ENCODE data around the gene ST6GALNAC6.

ST6GALNAC6 gene

GRCh38 chr9:127856729-127857116 is 42.7 kb downstream of the ST6GALNAC6 start:
- CTCF ChIA-PET, result no interaction called here
- POLR2A ChIA-PET (ENCODE audit: low non-redundant PET), result interaction anchor here (0.6 kb wide), 1 partner anchor 61 kb away, joined by 12 read pairs; no protein-coding TSS in a partner anchor
- H3K27ac ChIP-seq, result peak overlapping the region; percentile 71
- no peak for DNase-seq (ENCODE audit: low spot score)
- no peak for TF ChIP-seq CTCF (conservative IDR thresholded peaks at IDR 0.05; ENCODE audit: low read depth)

- ChIA-PET CTCF (interaction anchor here (0.7 to 3.2 kb wide), 2 partner anchors 14 to 270 kb away, joined by 3 to 24 read pairs; no protein-coding TSS in a partner anchor), POLR2A (ENCODE audit: low non-redundant PET) (no interaction called here)
- DNase-seq (ENCODE audit: low spot score), result no peak
- peak overlapping the region; percentile 71 for H3K27ac ChIP-seq
- no peak for TF ChIP-seq CTCF (conservative IDR thresholded peaks at IDR 0.05; ENCODE audit: low read depth)
These were observed 43.2 kb downstream of the ST6GALNAC6 start for GRCh38 chr9:127856094-127856728.

GRCh38 chr9:127855522-127855921 is 43.9 kb downstream of the ST6GALNAC6 start:
- CTCF ChIA-PET, result interaction anchor here (0.7 to 3.2 kb wide), 2 partner anchors 14 to 270 kb away, joined by 3 to 24 read pairs; no protein-coding TSS in a partner anchor
- peak overlapping the region; percentile 71 for H3K27ac ChIP-seq
- POLR2A ChIA-PET (ENCODE audit: low non-redundant PET), result interaction anchor here (0.6 kb wide), 1 partner anchor 408 kb away, joined by 3 read pairs; no protein-coding TSS in a partner anchor
- no peak for TF ChIP-seq CTCF (conservative IDR thresholded peaks at IDR 0.05; ENCODE audit: low read depth)
- no peak for DNase-seq (ENCODE audit: low spot score)

GRCh38 chr9:127854960-127855359 is 44.4 kb downstream of the ST6GALNAC6 start:
- TF ChIP-seq CTCF (conservative IDR thresholded peaks at IDR 0.05; ENCODE audit: low read depth), result no peak
- POLR2A ChIA-PET (ENCODE audit: low non-redundant PET), result interaction anchor here (0.6 kb wide), 1 partner anchor 407 kb away, joined by 3 read pairs; no protein-coding TSS in a partner anchor
- peak overlapping the region; percentile 71 for H3K27ac ChIP-seq

GRCh38 chr9:127854184-127854806 is 45.1 kb downstream of the ST6GALNAC6 start, which contains the start of gene ENG:
Gene ENG, minus strand, starts transcription at chr9:127854658. Its CDS starts 303 bp downstream, at chr9:127854355.
- no peak for TF ChIP-seq CTCF (conservative IDR thresholded peaks at IDR 0.05; ENCODE audit: low read depth)
- ChIA-PET CTCF (interaction anchor here (0.5 to 3.2 kb wide), 3 partner anchors 10 to 50 kb away, joined by 3 to 24 read pairs (median 6); no protein-coding TSS in a partner anchor), POLR2A (ENCODE audit: low non-redundant PET) (no interaction called here)
- peak within 1 kb of the TSS; percentile 71 for H3K27ac ChIP-seq
- DNase-seq (ENCODE audit: low spot score), result peak; percentile 64

More at GRCh38 chr9:127854960-127855359, 44.4 kb downstream of the ST6GALNAC6 start:
- CTCF ChIA-PET, result interaction anchor here (0.5 to 3.2 kb wide), 4 partner anchors 9 to 223 kb away, joined by 3 to 24 read pairs (median 4); no protein-coding TSS in a partner anchor
- no peak for DNase-seq (ENCODE audit: low spot score)

Measured in RWPE1 (cell line).